Fibroblast of lung (primary cell): ENCODE data around the gene NPSR1. TPM values are rescaled to one million over a fixed set of nuclear protein-coding genes. Genes with fewer than 3 reads are reported as not detected.

ENCODE experiments used
- DNase-seq, 2 donors: peaks; one replicate each; pipeline versions ENCODE4 v3.0.0 to v3.0.0-alpha.2; 2010; ENCODE audit warnings: low read depth in 2 of 2
- H2AFZ ChIP-seq: 2 replicates; pipeline ENCODE4 v1.5.1; 2012; ENCODE audit warnings: low read length, control low read depth, inconsistent platforms
- H3K27ac ChIP-seq: 2 replicates; pipeline ENCODE4 v1.5.1; 2011; ENCODE audit warnings: low read length, control low read depth; ENCODE audit not compliant: insufficient read depth
- H3K27me3 ChIP-seq: 2 replicates; pipeline ENCODE4 v1.5.1; 2011; ENCODE audit warnings: mild to moderate bottlenecking, low read length; ENCODE audit not compliant: control insufficient read depth, insufficient read depth
- H3K36me3 ChIP-seq: 2 replicates; pipeline ENCODE4 v1.5.1; 2011; ENCODE audit warnings: low read length; ENCODE audit not compliant: control insufficient read depth, insufficient read depth
- H3K4me1 ChIP-seq: 2 replicates; pipeline ENCODE4 v1.5.1; 2011; ENCODE audit warnings: low read length; ENCODE audit not compliant: control insufficient read depth, insufficient read depth; ENCODE audit errors: extremely low read depth
- H3K4me2 ChIP-seq: 2 replicates; pipeline ENCODE4 v1.5.1; 2011; ENCODE audit warnings: low read length, control low read depth; ENCODE audit not compliant: insufficient read depth; ENCODE audit errors: extremely low read depth
- H3K4me3 ChIP-seq, 4 experiments: fragments of 200-600 bp in 1 of 4; sonication (generic) in 1 of 4; replicated peaks in 1 of 4; 2 replicates each; pipeline ENCODE4 v1.5.1; 2011 to 2016; ENCODE audit warnings: low read length in 4 of 4, low read depth in 3 of 4, mild to moderate bottlenecking in 3 of 4, control low read depth in 2 of 4, inconsistent platforms in 1 of 4, mixed read lengths in 1 of 4; ENCODE audit not compliant: insufficient read depth in 1 of 4; ENCODE audit errors: control extremely low read depth in 1 of 4
- H3K79me2 ChIP-seq: 2 replicates; pipeline ENCODE4 v1.5.1; 2012; ENCODE audit warnings: mild to moderate bottlenecking, low read length, inconsistent platforms; ENCODE audit not compliant: control insufficient read depth, insufficient read depth
- H3K9ac ChIP-seq: 2 replicates; pipeline ENCODE4 v1.5.1; 2011; ENCODE audit warnings: mild to moderate bottlenecking, low read length, control low read depth; ENCODE audit not compliant: insufficient read depth
- H3K9me3 ChIP-seq: 2 replicates; pipeline ENCODE4 v1.5.1; 2012; ENCODE audit warnings: low read depth, low read length; ENCODE audit not compliant: control insufficient read depth, insufficient read depth
- H4K20me1 ChIP-seq: 2 replicates; pipeline ENCODE4 v1.5.1; 2011; ENCODE audit warnings: low read length; ENCODE audit not compliant: control insufficient read depth, insufficient read depth; ENCODE audit errors: extremely low read depth
- EZH2 ChIP-seq: IDR thresholded peaks from 2 replicates; pipeline ENCODE4 v1.5.1; 2012; ENCODE audit warnings: low read length, control low read depth, mild to moderate bottlenecking; ENCODE audit errors: missing control alignments
- polyA plus RNA-seq, 2 donors: library from polyadenylated mRNA; depleted of rRNA in 1 of 2; stranded (reverse) in 1 of 2; unstranded in 1 of 2; fragments of >200 nt; gene quantifications; 2 replicates each; pipeline ENCODE4 v1.2.1, GENCODE V29; 2011 to 2012; ENCODE audit warnings: missing spikeins in 1 of 2
- total RNA-seq: library from RNA; depleted of rRNA; stranded (reverse); fragments of >200 nt; gene quantifications from 2 replicates; pipeline ENCODE4 v1.2.1, GENCODE V29; 2014
- TF ChIP-seq, protein P1 (sequence below), 2 donors: IDR thresholded peaks in 1 of 2; conservative IDR thresholded peaks in 1 of 2; 1 replicate in 1 of 2; 2 replicates in 1 of 2; pipeline ENCODE4 v1.5.1; 2011 to 2012; ENCODE audit warnings: low read length in 2 of 2, control low read depth in 1 of 2, inconsistent platforms in 1 of 2, low read depth in 1 of 2, mild to moderate bottlenecking in 1 of 2

NPSR1 gene
- total and polyA plus RNA-seq, 2 donors (not counting 1 experiment from before 2014, with no cell fraction given), result not detected

DNA sequence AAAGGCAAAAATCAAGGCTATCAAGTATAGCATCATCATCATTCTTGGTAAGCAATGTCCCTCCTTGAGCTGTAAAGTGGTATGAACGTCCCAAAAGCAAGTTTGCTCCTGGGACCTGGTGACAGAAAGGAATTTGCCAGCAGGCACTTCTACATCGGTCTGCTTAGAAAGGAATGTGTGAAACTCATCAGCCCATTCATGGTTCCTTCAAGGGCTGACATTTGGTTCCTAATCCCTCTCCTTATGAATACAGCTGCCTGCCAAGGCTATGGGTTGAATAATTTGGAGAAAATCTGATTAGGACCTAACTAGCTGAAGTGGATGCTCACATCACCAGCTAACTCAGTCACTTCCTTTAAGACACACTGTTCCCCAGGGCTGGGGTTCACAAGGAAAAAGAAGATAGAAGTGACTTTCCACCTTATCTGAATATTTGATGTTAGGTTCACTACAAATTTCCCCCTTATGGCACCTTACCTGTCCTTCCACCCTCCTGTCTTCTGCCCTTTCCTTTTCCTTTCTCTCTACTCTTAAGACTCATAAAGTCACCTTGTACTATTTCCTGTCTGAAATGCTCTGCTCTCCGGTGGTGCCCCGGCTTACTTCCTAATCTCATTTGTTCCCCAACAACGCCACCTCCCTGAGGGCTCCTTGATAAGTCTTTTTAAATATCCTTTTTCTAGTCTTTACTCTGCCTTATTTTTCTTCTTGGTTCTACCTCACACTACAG is 187.1 kb downstream of the NPSR1 start:
- Histone ChIP-seq H3K4me2 (no peak overlapping the region), H3K4me1 (no peaks in the 10 kb centered on the region), H3K27ac (no peak overlapping the region), H4K20me1 (no peaks in the 10 kb centered on the region), H3K27me3 (no peaks in the 10 kb centered on the region), H3K36me3 (no peaks in the 10 kb centered on the region), H3K4me3 (no peak overlapping the region), H3K79me2 (no peaks in the 10 kb centered on the region), H3K9ac (no peak overlapping the region), H2AFZ (no peak overlapping the region), H3K9me3 (no peaks in the 10 kb centered on the region)
- no peak for DNase-seq
- TF ChIP-seq EZH2, result no peak
- TF ChIP-seq, protein P1, sequence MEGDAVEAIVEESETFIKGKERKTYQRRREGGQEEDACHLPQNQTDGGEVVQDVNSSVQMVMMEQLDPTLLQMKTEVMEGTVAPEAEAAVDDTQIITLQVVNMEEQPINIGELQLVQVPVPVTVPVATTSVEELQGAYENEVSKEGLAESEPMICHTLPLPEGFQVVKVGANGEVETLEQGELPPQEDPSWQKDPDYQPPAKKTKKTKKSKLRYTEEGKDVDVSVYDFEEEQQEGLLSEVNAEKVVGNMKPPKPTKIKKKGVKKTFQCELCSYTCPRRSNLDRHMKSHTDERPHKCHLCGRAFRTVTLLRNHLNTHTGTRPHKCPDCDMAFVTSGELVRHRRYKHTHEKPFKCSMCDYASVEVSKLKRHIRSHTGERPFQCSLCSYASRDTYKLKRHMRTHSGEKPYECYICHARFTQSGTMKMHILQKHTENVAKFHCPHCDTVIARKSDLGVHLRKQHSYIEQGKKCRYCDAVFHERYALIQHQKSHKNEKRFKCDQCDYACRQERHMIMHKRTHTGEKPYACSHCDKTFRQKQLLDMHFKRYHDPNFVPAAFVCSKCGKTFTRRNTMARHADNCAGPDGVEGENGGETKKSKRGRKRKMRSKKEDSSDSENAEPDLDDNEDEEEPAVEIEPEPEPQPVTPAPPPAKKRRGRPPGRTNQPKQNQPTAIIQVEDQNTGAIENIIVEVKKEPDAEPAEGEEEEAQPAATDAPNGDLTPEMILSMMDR (conservative IDR thresholded peaks at IDR 0.05 in 1 of 2, IDR thresholded peaks at IDR 0.05 in 1 of 2; ENCODE audit: low read depth in 1 of 2, low read length in 2 of 2), result no peak

DNA sequence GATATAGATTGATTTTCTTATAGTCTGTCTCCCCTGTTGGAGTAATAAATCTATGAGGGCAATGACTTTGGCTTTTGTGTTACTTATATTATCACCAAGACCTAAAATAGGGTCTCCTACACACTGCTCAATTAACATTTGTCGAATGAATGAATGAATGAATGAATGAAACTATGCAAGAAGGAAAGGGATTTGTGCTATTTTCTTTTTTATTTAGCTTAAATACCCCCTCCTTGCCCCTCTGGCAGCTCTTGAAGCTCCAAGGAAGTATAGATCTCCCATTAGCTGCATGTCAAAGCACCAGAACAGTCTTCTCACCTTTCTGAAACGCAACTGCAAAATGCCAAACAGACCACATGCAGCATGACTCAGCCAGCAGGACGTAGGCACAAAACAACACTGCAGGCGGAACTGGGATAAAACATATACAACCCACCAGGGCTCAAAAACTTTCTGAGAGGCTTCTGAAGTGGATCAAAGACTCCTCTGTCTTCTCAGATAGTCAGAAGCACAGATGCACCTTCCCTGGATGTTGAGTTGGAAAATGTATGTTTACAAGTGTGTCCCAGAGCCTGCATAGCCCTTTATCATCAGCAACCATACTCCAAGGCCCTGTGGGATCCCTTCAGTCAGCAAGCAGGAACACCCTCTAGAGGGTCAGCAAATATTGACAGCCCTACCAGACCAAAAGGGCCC is 187.8 kb downstream of the NPSR1 start:
- DNase-seq, result peak; percentile 2 to 59
- H3K36me3 ChIP-seq, result no peaks in the 10 kb centered on the region
- no peak overlapping the region for H3K9ac ChIP-seq
- TF ChIP-seq, protein P1 (conservative IDR thresholded peaks at IDR 0.05 in 1 of 2, IDR thresholded peaks at IDR 0.05 in 1 of 2; ENCODE audit: low read depth in 1 of 2, low read length in 2 of 2), result no peak
- TF ChIP-seq EZH2, result no peak
- no peak overlapping the region for H3K4me3 ChIP-seq
- no peaks in the 10 kb centered on the region for H3K4me1 ChIP-seq
- H3K79me2 ChIP-seq, result no peaks in the 10 kb centered on the region
- H3K27ac ChIP-seq, result no peak overlapping the region
- no peak overlapping the region for H3K4me2 ChIP-seq
- no peaks in the 10 kb centered on the region for H3K27me3 ChIP-seq
- no peaks in the 10 kb centered on the region for H4K20me1 ChIP-seq
- no peak overlapping the region for H2AFZ ChIP-seq
- H3K9me3 ChIP-seq, result no peaks in the 10 kb centered on the region

DNA sequence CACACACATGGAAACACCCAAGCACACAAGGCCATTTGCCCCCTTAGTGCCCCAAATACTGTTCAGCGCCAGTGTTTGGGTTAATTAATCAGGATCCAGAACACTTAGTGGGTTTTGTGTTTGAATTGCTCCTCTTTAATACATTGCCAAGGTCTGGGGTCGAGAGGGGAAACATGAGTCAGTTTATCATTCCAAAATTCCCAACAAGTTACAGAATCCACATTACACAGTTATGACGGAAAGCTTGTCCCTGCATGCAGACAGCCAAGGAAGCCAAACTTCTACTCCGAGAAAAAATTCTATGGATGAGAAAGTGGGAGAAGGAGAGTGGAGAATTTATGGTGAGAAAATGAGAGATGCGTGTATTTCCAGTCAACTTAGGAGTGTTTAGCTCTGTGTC is 189.0 kb downstream of the NPSR1 start:
- no peaks in the 10 kb centered on the region for H3K4me1 ChIP-seq
- no peak overlapping the region for H3K27ac ChIP-seq
- no peaks in the 10 kb centered on the region for H3K27me3 ChIP-seq
- H3K9me3 ChIP-seq, result no peaks in the 10 kb centered on the region
- H3K4me2 ChIP-seq, result no peak overlapping the region
- H3K4me3 ChIP-seq, result no peak overlapping the region
- DNase-seq, result peak; percentile 1 to 58
- H3K36me3 ChIP-seq, result no peaks in the 10 kb centered on the region
- no peaks in the 10 kb centered on the region for H4K20me1 ChIP-seq
- TF ChIP-seq EZH2, result no peak
- TF ChIP-seq, protein P1 (conservative IDR thresholded peaks at IDR 0.05 in 1 of 2, IDR thresholded peaks at IDR 0.05 in 1 of 2; ENCODE audit: low read depth in 1 of 2, low read length in 2 of 2), result no peak
- H2AFZ ChIP-seq, result no peak overlapping the region
- H3K79me2 ChIP-seq, result no peaks in the 10 kb centered on the region
- H3K9ac ChIP-seq, result no peak overlapping the region
